Prostate gland (tissue), 2 donors: ENCODE data around the gene POLR3GL.

Experiments used
- POLR2A ChIP-seq: fragments of 450-650 bp; IDR thresholded peaks from one replicate; pipeline ENCODE4 v1.6.1; 2016; ENCODE audit warnings: antibody characterized with exemption, mild to moderate bottlenecking
- POLR2AphosphoS5 ChIP-seq: sonication (generic); formaldehyde crosslinking; IDR thresholded peaks from one replicate; pipeline ENCODE4 v1.6.1; 2017; ENCODE audit warnings: antibody characterized with exemption
- TF ChIP-seq, protein P1 (sequence below), 4 experiments: fragments of 200-600 bp in 2 of 4; fragments of 450-650 bp in 2 of 4; sonication (generic) in 2 of 4; IDR thresholded peaks; 1 replicate in 3 of 4; 2 replicates in 1 of 4; pipeline ENCODE4 v1.5.1; 2016 to 2019; ENCODE audit warnings: antibody characterized with exemption in 4 of 4, mild to moderate bottlenecking in 2 of 4, moderate library complexity in 2 of 4

DNA sequence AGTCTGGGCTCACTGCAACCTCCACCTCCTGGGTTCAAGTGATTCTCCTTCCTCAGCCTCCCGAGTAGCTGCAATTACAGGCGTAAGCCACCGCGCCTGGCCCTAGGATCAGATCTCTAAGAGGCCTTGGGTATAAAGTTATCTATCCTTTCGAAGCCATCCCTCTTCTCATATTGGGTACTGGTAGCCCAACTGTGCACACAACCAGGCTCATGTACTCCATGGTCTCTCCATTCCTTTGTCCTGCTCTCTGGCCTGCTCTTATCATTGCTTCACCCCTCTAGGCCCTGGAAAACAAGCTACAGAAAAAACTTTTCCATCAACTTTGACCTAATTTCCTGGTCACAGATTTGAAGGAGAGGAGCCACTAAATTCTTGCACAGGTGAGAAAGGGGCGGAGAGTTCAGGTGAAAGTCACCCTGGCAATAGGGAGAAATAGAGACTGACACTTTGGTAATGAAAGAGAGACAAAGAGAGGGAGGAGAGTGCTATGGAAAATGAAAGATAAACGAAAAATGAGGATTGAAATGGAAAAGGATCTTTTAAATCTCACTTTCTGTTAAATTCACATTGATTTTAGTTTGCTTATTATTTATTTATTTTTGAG is 25.9 kb downstream of the POLR3GL start:
- TF ChIP-seq, protein P1, sequence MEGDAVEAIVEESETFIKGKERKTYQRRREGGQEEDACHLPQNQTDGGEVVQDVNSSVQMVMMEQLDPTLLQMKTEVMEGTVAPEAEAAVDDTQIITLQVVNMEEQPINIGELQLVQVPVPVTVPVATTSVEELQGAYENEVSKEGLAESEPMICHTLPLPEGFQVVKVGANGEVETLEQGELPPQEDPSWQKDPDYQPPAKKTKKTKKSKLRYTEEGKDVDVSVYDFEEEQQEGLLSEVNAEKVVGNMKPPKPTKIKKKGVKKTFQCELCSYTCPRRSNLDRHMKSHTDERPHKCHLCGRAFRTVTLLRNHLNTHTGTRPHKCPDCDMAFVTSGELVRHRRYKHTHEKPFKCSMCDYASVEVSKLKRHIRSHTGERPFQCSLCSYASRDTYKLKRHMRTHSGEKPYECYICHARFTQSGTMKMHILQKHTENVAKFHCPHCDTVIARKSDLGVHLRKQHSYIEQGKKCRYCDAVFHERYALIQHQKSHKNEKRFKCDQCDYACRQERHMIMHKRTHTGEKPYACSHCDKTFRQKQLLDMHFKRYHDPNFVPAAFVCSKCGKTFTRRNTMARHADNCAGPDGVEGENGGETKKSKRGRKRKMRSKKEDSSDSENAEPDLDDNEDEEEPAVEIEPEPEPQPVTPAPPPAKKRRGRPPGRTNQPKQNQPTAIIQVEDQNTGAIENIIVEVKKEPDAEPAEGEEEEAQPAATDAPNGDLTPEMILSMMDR (IDR thresholded peaks at IDR 0.05), result no peak
- TF ChIP-seq POLR2AphosphoS5, result no peak
- no peak for TF ChIP-seq POLR2A
